HCEC 1CT (cell line): Measurements from ENCODE around the gene RUFY3.
"Not testable (repeated sequence)": the region's sequence is repeated elsewhere in the genome, so short reads cannot be mapped to it uniquely, and the experiment has no call there.

Experiments
- DNase-seq: peaks from one replicate; pipeline ENCODE4 v3.0.0-alpha.2; 2017

RUFY3 gene

DNA sequence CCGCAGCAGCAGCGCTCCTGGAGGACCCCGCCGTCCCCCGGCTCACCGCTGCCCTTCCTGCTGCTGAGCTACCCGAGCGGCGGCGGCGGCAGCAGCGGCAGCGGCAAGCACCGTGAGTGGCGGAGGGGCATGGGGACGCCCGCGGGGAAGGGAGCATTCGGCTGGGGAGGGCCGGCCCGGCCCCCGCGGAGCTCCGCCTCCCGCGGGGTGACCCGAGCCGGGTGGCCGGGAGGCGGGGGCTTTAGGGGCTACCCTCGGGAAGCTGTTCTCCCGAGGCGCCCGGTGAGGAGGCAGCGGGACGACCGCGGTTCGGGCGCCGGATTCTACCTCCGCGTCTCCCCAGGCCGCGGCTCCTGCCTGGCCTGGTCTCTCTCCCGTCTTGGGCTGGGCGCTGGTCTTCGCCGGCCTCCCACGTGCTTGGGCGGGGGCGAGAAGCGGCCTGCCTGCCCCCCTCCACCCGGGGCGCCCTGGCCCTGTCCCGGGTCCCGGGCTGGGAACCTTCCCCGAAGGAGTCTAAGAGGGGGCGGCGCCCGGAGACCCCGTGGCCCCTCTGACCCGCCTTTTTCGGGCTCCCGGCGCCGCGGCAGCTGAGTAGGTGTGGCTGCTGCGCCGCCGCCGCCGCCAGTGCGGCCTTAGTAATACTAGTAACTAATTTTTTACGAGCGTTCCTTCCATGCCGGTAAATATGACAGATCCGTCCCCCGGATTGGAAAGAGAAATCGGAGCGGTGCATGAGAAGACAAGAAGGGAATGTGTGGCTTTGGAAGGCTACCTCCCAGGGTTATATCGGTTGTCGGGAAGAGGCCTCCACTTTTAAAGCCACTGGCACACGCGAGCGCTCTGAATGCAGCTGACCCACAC lies 16.4 kb upstream of the RUFY3 start:
- peak; percentile 46 for DNase-seq

DNA sequence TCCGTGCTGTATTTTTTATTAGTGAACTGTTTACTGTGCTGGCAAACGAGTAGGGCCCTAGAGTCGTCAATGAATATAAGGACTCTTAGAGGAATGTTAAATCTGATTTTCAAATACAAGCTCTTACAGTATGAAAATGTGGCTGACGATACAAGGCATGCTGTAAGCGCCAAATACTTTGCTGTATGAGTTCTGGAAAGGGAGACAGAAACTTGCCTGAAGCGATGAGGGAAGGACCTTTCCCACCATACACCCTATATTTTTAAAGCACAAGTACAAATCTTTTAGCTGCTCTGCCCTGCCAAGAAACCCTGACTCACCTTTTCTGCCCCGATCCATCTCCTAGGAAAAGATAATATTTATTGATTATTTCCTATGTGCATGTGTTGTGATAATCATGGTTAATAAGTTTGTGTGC lies 15.7 kb upstream of the RUFY3 start:
- DNase-seq = no peak

DNA sequence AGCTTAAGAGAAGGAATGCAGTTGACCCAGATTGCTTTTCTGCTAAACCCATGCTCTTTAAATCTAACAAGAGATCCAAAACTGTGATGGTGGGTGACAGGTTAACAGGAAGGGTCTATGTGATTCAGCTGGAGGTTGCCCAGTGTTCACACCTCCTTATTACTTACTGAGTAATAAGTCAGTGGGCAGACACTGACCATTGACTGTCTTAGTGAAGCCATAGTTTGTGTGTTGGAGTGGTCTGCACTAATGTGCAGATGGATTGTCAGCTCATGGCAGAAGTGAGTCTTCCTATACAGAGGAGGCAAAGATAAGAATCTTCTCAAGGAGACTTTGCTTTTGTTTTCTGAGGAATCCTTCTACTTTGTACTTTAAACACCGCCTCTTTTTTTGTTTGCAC lies 15.2 kb upstream of the RUFY3 start:
- DNase-seq = no peak

DNA sequence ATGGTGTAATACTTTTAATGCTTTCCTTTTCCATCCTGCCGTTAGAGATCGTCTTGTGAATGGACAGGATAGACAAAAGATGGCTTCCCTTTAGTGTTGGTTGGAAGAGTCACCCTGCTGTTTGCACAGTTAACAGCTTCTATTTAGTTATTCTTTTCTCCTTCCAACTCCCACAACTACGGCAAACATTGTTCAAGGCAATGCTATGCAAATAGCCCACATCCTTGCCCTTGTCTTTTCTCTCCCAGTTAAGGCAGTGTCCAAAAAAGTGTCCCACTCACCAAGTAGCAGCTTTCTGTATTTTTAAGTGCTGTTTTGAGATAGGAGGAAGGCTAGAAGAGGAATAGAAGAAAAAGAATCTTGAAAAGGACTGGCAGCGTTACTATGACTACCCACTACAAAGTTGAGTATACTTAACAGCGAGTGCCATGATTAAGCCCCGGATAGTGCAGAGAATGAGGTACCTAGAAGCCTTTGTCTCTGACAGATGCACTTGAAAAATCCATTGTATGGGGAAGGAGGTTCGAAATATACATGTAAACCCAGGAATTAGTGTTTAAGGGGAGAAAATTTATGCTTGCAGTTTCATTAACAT lies 12.1 kb upstream of the RUFY3 start:
- no peak for DNase-seq

DNA sequence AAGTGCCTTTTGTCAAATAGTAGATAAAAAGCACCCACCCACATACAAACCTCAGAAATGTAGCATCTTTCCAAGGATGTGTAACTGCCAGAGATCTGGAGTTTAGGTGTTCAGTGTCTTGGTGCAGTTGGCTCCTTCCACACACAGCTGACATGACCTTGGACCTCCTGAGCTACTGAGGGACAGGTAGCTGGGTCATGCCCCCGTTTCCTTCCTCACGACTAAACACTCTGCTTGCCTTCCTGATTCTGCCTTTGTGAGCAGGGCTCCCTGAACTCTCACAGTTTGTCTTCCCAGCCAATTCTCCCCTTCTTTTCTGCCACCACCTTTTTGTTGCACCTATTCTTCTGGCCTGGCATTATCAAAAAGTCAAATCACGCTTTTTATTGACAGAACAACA lies 10.2 kb upstream of the RUFY3 start:
- no peak for DNase-seq

DNA sequence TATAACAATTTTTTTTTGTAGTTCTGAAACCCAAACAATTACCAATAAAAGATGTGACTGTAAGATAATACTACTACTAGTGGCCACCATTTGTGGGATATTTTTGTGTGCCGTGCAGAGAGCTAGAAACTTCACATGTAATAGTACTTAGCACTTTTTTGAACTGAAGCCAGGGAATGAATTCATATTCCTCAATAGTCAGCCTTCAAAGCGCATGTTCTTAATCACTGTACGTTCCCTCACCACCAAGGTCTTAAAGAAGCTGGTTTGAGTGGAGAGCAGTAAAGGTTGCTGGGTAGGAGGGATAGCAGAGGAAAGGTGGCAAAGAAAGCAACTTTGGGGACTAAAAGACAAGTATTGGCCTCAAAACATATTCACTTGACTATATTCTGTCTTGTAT lies 9.6 kb upstream of the RUFY3 start:
- DNase-seq = no peak

DNA sequence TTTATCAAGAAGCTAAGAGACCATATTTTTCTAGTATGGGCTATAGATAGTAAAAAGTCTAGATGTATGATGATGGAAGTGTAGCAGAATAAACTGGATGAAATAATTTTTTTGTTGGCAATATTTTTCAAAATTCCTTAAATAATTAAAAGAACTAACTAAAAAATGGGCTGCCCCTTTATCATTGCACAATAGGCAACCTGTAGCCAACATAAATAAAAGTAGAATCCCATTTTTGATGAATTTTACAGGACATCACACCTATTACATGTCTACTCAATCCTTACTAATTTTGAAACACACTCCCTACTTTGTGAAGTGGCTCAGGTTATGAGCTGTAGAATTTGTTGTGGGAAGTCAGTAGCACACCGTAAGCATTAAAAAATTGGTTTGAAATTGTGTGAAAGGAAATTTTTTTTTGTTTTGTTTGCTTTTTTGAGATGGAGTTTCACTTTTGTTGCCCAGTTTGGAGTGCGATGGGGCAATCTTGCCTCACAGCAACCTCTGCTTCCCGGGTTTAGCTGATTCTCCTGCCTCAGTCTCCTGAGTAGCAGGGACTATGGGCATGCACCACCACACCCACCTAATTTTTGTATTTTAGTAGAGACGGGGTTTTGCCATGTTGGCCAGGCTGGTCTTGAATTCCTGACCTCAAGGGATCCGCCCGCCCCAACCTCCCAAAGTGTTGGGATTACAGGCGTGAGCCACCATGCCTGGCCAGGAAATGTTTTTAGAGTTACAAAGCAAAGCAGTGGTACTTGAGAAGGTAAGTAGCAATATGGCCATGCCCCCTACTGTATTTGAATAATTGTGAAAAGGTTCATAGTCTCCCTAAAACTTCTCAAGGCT lies 8.9 kb upstream of the RUFY3 start:
- no peak for DNase-seq

DNA sequence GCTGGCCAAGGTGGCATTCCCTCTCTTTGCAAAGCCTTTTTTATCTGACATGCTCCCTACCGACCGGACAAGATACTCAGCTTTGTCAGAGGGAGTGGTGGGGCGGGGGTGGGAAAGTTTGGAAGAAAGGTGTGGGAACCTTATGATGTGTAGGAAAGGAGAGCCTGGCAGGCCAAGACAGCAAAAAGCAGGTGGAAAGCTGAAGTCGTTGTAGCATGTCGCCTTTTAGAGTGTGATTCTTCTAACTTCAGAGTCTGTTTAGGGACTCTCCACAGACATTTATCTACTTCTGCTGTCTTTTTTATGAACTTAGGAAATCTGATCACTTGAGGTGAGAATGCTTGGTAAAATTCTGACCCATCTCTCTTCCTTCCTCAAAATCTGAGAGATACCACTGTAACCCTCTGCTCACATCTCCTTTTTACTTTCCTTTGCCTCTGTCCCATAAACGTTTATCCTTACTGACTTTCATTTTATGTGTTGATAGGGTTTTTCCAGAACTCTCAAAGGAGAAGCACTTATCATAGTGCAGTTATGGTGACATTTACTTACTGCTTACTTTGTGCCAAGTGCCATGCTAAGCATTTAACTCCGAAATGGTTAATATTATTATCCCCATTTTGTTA lies 8.2 kb upstream of the RUFY3 start:
- no peak for DNase-seq

DNA sequence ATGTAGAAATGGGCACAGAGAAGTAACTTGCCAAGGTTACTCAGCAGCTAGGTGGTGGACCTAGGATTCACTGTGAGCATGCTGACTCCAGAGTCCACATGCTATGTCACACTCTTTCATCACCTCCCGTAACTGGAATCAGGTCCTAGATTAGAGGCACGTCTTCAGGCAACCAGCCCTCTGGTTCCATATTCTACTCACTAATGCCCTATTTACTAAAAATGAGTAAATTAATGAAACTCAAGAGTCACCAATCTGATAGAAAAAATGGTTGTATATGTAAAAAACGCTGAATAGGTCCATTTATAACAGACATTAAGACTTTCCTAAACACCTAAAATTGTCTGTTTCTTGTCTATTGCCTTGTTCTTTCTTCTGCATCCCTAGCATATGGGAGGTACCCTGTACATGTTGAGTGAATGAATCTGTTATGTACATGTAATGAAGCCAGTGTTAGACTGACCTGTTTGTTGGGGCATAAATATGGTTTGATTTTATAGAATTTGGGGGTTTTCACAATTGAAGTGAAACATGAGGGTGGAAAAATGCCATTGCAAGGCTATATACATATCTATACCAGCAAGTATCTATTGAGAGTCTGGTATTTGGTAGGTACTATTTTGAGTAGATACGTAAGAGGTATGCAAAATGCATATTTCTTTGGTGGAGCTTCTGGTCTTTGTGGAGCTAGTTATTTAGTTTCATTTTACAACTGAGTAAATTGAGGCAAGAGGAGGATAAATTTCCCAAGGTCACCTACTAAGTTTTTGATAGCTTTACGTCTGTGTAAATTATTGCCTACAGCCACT lies 7.5 kb upstream of the RUFY3 start:
- DNase-seq = no peak

DNA sequence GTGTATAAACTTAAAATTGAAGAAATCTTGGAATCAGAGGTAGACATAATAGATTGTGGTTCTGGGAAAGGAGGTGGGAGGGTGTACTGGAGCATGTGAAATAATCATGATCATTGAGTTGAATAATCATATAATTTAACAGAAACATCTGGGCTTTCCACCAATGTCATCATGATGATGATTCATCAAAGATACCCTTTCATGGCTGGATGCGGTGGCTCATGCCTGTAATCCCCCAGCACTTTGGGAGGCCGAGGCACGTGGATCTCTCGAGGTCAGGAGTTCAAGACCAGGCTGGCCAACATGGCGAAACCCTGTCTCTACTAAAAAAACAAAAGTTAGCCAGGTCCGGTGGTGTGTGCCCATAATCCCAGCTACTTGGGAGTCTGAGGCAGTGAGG lies 6.7 kb upstream of the RUFY3 start:
- DNase-seq = no peak

DNA sequence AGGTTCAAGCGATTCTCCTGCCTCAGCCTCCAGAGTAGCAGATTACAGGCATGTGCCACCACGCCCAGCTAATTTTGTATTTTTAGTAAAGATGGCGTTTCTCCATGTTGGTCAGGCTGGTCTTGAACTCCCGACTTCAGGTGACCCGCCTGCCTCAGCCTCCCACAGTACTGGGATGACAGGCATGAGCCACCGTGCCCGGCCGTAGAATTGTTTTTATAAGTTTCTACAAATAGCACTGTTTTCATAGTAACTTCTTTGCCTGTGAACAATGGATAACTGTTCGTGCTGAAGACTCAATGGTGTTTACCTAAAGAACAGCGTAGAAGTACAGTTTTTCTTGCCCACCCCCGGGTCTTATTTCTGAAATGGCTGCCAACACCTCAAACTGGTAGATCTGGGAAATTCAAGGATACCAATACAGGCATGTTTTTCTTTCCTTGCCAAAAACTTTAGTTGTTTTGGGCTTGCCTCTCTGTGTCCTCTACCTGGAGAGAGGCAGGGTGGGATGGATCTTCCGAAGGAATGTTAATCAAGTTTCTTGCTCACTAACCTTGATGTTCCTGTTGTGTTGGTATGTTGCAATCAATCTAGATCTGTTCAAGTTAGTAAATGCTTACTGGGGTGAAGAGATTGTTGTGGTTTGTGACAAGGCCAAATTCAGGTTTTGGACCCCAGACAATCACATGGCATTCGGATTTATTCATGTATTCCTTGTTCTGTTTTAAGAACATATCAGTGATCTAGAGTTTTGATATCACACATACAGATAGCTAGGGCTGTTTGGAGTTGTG lies 2.8 kb upstream of the RUFY3 start:
- DNase-seq = no peak

DNA sequence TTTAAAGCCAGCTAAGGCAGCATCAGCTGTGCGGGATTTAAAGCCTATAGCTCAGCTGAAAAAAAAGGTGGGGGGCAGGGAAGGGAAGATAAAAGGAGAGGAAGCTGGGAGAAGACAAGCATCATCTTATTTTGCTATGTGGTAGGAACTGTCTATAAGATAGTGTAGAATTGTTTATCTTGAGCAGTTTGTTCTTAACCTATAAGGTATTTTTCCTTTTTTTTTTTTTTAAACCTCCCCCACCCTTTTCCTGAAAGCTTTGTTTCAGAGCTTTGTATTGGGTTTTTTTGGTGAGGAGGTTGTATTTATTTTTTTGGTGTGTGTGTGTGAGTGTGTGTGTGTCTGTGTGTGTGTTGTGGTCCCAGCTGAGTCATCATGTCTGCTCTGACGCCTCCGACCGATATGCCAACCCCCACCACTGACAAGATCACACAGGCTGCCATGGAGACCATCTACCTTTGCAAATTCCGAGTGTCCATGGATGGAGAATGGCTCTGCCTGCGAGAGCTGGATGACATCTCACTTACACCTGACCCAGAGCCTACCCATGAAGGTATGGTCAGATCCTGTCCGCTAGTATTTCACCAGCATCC lies 531 bp downstream of the RUFY3 start:
- DNase-seq = peak; percentile 39

DNA sequence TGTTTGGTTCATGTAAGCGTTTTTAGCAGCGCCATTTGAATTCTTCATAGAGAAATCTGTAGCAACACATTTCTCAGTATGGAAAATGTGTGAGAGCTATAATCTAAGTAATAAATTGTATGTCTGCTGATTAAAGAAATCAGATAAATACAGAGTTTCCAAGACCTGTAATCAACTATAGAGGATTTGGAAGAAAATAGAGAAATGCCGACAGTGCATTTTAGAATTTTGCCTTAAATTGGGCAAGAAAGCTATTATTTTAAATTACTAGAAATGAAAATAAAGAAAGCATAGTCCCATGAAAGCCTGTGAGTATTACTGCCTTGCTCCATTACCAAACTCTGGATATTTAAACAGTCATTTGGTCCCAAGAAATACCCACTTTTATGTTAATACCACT lies 2.7 kb downstream of the RUFY3 start:
- no peak for DNase-seq

DNA sequence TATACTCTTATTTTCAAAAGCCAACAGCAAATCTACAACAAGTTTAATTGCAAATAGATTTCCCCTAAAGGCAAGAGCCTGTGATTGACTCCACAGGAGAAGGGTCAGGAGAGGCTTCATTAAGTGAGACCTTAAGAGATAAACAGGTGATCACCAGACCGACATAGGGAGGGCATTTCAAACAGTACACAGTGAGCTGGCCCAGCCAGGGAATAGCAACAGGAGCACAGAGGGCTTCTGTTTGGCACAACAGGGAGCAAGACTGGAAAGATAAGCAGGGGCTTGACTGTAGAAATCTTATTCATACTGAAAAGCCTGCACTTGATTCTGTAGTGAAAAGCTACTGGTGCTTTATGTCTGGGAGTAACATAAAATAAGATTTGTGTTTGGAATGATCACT lies 3.9 kb downstream of the RUFY3 start:
- no peak for DNase-seq

DNA sequence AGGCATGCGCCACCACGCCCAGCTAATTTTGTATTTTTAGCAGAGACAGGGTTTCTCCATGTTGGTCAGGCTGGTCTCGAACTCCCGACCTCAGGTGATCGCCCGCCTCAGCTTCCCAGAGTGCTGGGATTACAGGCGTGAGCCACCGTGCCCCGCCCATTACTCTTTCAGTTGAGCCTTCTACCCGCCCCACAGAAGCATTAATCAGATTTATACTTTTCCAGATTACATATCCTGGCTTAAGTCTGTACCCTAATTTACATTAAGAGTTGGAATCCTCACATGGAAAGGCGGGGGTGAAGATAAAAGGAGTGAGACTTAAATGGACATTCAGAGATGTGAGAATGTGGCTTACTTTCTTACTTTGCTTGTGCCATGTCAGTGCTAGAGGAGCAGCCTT lies 4.8 kb downstream of the RUFY3 start:
- not testable (repeated sequence) for DNase-seq

DNA sequence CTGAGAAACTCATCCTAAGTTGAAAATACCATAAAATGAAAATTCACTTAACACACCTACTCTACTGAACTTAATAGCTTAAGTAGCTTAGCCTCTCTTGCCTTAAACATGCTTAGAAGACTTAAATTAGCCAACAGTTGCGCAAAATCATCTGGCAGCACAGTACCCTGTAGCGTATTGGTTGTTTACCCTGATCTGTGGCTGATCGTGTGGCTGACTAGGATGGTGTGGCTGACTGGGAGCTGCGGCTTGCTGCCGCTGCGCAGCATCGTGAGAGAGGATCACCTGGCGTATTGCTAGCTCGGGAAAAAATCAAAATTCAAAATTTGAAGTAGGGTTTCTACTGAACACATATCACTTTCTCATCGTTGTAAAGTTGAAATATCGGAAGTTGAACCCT lies 6.3 kb downstream of the RUFY3 start:
- no peak for DNase-seq

DNA sequence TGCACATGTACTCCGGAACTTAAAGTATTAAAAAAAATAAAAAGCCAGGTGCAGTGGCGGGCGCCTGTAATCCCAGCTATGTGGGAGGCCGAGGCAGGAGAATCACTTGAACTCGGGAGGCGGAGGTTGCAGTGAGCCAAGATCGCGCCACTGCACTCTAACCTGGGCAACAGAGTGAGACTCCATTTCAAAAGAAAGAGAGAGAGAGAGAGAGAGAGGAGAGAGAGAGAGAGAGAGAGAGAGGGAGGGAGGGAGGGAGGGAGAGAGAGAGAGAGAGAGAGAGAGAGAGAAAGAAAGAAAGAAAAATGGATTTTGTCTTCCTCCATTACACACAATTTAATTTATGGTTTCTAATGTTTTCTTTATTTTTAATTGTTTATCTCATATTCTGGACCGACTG lies 11.1 kb downstream of the RUFY3 start:
- not testable (repeated sequence) for DNase-seq

DNA sequence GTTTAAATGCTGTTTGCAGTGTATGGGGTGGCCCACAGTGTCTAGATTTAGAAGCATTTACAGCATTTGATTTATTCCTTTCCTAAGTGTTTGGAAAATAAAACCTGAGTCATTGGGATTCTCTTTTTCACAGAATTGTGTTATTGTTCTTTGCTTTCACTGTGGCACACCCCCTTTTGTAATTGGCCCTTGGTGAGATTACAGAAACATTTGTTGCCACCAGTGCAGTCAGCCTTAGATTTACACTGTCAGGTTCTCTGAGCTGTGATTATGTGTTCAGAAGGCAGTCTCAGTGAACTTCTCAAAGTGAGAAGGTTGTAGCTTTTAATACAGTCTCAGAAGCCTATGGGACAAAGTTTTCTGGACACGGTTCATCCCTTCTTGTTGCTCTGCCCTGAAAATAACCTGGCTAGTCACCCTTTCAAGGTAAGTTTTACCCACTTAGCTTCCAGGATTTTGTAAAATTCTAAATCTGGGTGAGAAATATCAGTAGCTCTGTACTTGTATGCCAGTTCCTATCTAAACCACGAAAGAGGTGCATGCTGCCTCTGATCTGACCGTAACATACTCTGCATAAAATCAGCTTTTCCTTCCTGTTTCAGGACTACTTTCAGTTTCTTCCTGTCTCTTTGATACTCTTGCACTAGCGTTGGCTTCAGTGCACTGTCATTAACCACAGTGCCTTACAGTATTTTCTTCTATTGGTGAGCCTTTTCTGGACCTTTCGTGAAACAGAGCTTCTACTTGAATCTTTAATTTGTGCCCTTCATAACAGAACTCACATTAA lies 12.6 kb downstream of the RUFY3 start:
- DNase-seq = peak; percentile 21

DNA sequence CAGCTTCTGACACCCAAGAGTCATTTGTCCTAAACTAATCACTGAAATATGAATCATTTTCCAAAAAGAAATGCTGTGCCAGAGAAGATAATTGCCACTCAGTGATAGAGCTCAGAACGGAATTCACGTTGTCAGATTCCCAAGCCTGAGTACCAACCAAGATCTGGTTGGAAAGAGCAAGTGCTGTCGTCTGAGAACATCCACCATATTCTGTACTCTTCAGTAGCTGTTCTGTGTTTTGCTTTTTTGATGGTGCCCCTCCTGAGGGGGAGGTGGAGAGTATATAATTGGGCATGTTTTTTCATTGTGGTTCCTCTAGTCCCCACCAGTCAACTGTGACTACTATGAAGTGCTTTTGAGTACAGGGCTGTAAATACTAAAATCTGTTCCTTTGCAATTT lies 13.2 kb downstream of the RUFY3 start:
- DNase-seq = no peak

DNA sequence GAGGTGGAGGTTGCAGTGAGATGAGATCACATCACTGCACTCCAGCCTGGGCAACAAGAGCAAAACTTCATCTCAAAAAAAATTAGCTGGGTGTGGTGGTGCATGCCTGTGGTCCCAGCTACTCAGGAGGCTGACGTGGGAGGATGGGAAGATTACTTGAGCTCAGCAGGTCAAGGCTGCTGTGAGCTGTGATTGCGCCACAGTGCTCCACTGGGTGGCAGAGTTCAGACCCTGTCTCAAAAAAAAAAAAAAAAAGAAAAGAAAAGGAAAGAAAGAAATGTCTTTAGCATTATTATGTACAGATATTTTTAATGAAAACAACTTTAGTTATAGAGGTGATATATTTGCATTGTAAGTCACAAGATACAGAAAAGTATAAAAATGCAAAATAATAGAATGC lies 14.2 kb downstream of the RUFY3 start:
- DNase-seq = peak; percentile 59
